Activated CD8-positive, alpha-beta memory T cell treated with anti-CD3 and anti-CD28 coated beads for 48 hours (primary cell): ENCODE measurements around the gene SPTLC3.

Experiments
- DNase-seq, 3 experiments: peaks; one replicate each; pipeline ENCODE4 v3.0.0-alpha.2; 2020; ENCODE audit warnings: low read depth in 2 of 3, low spot score in 2 of 3

SPTLC3 gene

GRCh38 chr20:13029687-13030375, 21.1 kb downstream of the SPTLC3 start:
- no peak for DNase-seq

- no peak for DNase-seq
These were observed 23.0 kb downstream of the SPTLC3 start for GRCh38 chr20:13031751-13032150.

GRCh38 chr20:13034115-13034514, 25.3 kb downstream of the SPTLC3 start:
- no peak for DNase-seq

- DNase-seq = no peak
These were observed 26.2 kb downstream of the SPTLC3 start for GRCh38 chr20:13034936-13035335.

GRCh38 chr20:13035399-13036152, 26.8 kb downstream of the SPTLC3 start:
- DNase-seq = no peak

GRCh38 chr20:13037727-13038126, 29.0 kb downstream of the SPTLC3 start:
- DNase-seq = no peak

- no peak for DNase-seq
These were observed 33.0 kb downstream of the SPTLC3 start for GRCh38 chr20:13041574-13042457.

GRCh38 chr20:13042458-13042794, 33.7 kb downstream of the SPTLC3 start:
- DNase-seq = no peak

- DNase-seq = no peak
These were observed 37.6 kb downstream of the SPTLC3 start for GRCh38 chr20:13046409-13046808.

- no peak for DNase-seq
These were observed 45.2 kb downstream of the SPTLC3 start for GRCh38 chr20:13054011-13054410.

- no peak for DNase-seq
These were observed 50.1 kb downstream of the SPTLC3 start for GRCh38 chr20:13058666-13059389.

- no peak for DNase-seq
These were observed 50.8 kb downstream of the SPTLC3 start for GRCh38 chr20:13059398-13060136.

- DNase-seq = no peak
These were observed 51.6 kb downstream of the SPTLC3 start for GRCh38 chr20:13060327-13060726.

- DNase-seq = no peak
These were observed 52.6 kb downstream of the SPTLC3 start for GRCh38 chr20:13061381-13061780.

GRCh38 chr20:13062789-13063188, 54.0 kb downstream of the SPTLC3 start:
- no peak for DNase-seq

- DNase-seq = no peak
These were observed 59.6 kb downstream of the SPTLC3 start for GRCh38 chr20:13068336-13068735.

GRCh38 chr20:13081877-13082276, 73.1 kb downstream of the SPTLC3 start:
- no peak for DNase-seq

GRCh38 chr20:13082378-13082777, 73.6 kb downstream of the SPTLC3 start:
- no peak for DNase-seq

- DNase-seq = no peak
These were observed 76.5 kb downstream of the SPTLC3 start for GRCh38 chr20:13085275-13085674.

- DNase-seq = no peak
These were observed 81.2 kb downstream of the SPTLC3 start for GRCh38 chr20:13089950-13090469.
